Subcutaneous adipose tissue (tissue), 4 donors: ENCODE results near the gene CD274. TPM values are rescaled to one million over a fixed set of nuclear protein-coding genes. Genes with fewer than 3 reads are reported as not detected.

Experiments used
- total RNA-seq, 4 donors: library from RNA; depleted of rRNA; stranded (reverse); fragments of >200 nt; gene quantifications; one replicate each; pipeline ENCODE4 v1.1.0, GENCODE V29; 2016
- TF ChIP-seq, protein P1 (sequence below): fragments of 450-650 bp; IDR thresholded peaks from one replicate; pipeline ENCODE4 v1.5.1; 2016; ENCODE audit warnings: low read depth, mild to moderate bottlenecking, control low read depth, antibody characterized with exemption, moderate library complexity

CD274 gene
- total RNA-seq, 4 donors from 2014 or later, result 2.4 to 7.0 (median 4.6) TPM

GRCh38 chr9:5500441-5501235 lies 50.3 kb downstream of the CD274 start:
- TF ChIP-seq, protein P1, sequence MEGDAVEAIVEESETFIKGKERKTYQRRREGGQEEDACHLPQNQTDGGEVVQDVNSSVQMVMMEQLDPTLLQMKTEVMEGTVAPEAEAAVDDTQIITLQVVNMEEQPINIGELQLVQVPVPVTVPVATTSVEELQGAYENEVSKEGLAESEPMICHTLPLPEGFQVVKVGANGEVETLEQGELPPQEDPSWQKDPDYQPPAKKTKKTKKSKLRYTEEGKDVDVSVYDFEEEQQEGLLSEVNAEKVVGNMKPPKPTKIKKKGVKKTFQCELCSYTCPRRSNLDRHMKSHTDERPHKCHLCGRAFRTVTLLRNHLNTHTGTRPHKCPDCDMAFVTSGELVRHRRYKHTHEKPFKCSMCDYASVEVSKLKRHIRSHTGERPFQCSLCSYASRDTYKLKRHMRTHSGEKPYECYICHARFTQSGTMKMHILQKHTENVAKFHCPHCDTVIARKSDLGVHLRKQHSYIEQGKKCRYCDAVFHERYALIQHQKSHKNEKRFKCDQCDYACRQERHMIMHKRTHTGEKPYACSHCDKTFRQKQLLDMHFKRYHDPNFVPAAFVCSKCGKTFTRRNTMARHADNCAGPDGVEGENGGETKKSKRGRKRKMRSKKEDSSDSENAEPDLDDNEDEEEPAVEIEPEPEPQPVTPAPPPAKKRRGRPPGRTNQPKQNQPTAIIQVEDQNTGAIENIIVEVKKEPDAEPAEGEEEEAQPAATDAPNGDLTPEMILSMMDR, result no peak

- TF ChIP-seq, protein P1, result no peak
Observed at GRCh38 chr9:5502553-5502952, 52.2 kb downstream of the CD274 start.

- TF ChIP-seq, protein P1, result no peak
Observed at GRCh38 chr9:5509573-5509972, 59.2 kb downstream of the CD274 start.

DNA sequence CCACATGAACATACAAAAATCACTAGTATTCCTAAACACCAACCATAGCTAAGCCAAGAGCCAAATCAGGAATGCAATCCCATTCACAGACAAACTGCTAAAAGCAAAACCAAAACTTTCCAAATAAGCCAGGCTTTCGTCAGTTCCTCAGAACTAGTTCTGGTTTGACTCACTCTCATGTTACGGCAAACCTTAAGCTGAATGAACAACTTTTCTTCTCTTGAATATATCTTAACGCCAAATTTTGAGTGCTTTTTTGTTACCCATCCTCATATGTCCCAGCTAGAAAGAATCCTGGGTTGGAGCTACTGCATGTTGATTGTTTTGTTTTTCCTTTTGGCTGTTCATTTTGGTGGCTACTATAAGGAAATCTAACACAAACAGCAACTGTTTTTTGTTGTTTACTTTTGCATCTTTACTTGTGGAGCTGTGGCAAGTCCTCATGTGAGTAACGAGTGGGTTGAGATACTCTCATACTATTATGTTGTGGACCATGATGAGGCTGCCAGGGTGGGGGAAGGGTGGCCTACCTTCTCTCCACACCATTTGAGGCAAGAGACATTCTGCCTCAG lies 60.1 kb downstream of the CD274 start, which contains the start of gene PDCD1LG2:
Gene PDCD1LG2, plus strand, starts transcription at position 172 of the 572 bp plus-strand sequence. CDS start 12,016 bp downstream, outside the sequence.
- TF ChIP-seq, protein P1, result no peak

DNA sequence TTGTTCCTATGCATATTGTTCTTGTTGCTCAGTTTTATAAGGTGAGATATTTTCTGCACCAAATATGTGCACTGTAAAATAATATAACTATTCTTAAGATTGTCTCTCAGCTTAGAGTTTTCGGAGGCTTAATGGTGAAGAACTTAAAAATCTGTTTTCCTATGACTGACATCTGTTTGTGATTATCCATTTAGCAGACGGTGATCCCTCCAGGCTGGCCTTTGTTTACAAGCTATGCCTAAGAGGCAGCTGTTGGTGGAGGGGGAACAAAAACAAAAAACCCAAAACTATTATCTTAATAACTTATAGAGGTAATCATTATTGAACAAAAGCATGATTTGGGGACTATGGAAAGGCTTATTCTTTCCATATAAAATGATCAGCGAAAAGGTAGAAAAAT lies 60.6 kb downstream of the CD274 start:
- TF ChIP-seq, protein P1, result no peak

- TF ChIP-seq, protein P1, result no peak
Observed at GRCh38 chr9:5511476-5511875, 61.1 kb downstream of the CD274 start.

- TF ChIP-seq, protein P1, result no peak
Observed at GRCh38 chr9:5511935-5512580, 61.7 kb downstream of the CD274 start.
